OCI-LY3 (cell line): ENCODE data around the gene USP5.

Source experiments
- CTCF ChIP-seq: fragments of 200-600, 300-600 bp; sonication (generic); IDR thresholded peaks from 2 replicates; pipeline ENCODE4 v1.5.1; 2014; ENCODE audit warnings: antibody characterized with exemption, low read length, low read depth
- EZH2phosphoT487 ChIP-seq: fragments of 200-600 bp; shearing (Covaris generic); IDR thresholded peaks from 2 replicates; pipeline ENCODE4 v1.6.1; 2018; ENCODE audit warnings: antibody characterized with exemption, mixed run types, low read depth

GRCh38 chr12:6851153-6851920 is 613 bp upstream of the USP5 start, which contains the start of gene CDCA3:
- TF ChIP-seq CTCF: no peak
- TF ChIP-seq EZH2phosphoT487: no peak
